Endodermal cell (in vitro differentiated cells): ENCODE data around the gene RFX5. TPM values are rescaled to one million over a fixed set of nuclear protein-coding genes. Genes with fewer than 3 reads are reported as not detected.
"Not testable (repeated sequence)": the region's sequence is repeated elsewhere in the genome, so short reads cannot be mapped to it uniquely, and the experiment has no call there.

Source experiments
- DNase-seq: peaks from one replicate; pipeline ENCODE4 v3.0.0-alpha.2; 2017
- H3K27ac ChIP-seq: 2 replicates; pipeline ENCODE4 v1.5.1; 2013; ENCODE audit warnings: mild to moderate bottlenecking, low read depth, low read length, moderate library complexity
- H3K27me3 ChIP-seq: 2 replicates; pipeline ENCODE4 v1.6.1; 2013; ENCODE audit warnings: mild to moderate bottlenecking, low read length, moderate library complexity; ENCODE audit not compliant: insufficient read depth, control insufficient read depth, poor library complexity, severe bottlenecking
- H3K36me3 ChIP-seq: 2 replicates; pipeline ENCODE4 v1.7.0; 2013; ENCODE audit warnings: mild to moderate bottlenecking, low read length, moderate library complexity; ENCODE audit not compliant: control insufficient read depth, insufficient read depth
- H3K4me1 ChIP-seq: one replicate; pipeline ENCODE4 v1.7.0; 2013; ENCODE audit warnings: low read length; ENCODE audit not compliant: control insufficient read depth, insufficient read depth
- H3K4me3 ChIP-seq: 2 replicates; pipeline ENCODE4 v1.5.1; 2013; ENCODE audit warnings: mild to moderate bottlenecking, low read length, moderate library complexity
- H3K9ac ChIP-seq: 2 replicates; pipeline ENCODE4 v1.6.1; 2013; ENCODE audit warnings: mild to moderate bottlenecking, low read length, moderate library complexity; ENCODE audit not compliant: poor library complexity, severe bottlenecking; ENCODE audit errors: extremely low read depth
- H3K9me3 ChIP-seq: 2 replicates; pipeline ENCODE4 v1.6.1; 2013; ENCODE audit warnings: mild to moderate bottlenecking, low read length, moderate library complexity; ENCODE audit not compliant: control insufficient read depth
- H3K27ac Mint-ChIP-seq: 2 replicates; pipeline ENCODE4 v1.8.0; 2020; ENCODE audit warnings: mixed read lengths
- H3K27me3 Mint-ChIP-seq: 2 replicates; pipeline ENCODE4 v1.8.0; 2021; ENCODE audit warnings: mild to moderate bottlenecking, mixed read lengths; ENCODE audit not compliant: insufficient read depth
- H3K36me3 Mint-ChIP-seq: 2 replicates; pipeline ENCODE4 v1.8.0; 2020; ENCODE audit warnings: low read depth, mixed read lengths
- H3K4me1 Mint-ChIP-seq: 2 replicates; pipeline ENCODE4 v1.8.0; 2020; ENCODE audit warnings: mixed read lengths
- H3K4me3 Mint-ChIP-seq: 2 replicates; pipeline ENCODE4 v1.8.0; 2020; ENCODE audit warnings: mild to moderate bottlenecking, moderate library complexity, mixed read lengths
- H3K9me3 Mint-ChIP-seq: 2 replicates; pipeline ENCODE4 v1.8.0; 2020; ENCODE audit warnings: mild to moderate bottlenecking, mixed read lengths
- CTCF ChIP-seq: fragments of 200-600 bp; sonication (generic); conservative IDR thresholded peaks from 2 replicates; pipeline ENCODE4 v1.5.0; 2021; ENCODE audit warnings: antibody characterized with exemption, mild to moderate bottlenecking
- WGBS, 2 experiments: methylation state at CpG; one replicate each; pipeline versions ENCODE4 v1.1.5 to v1.1.7; 2013; ENCODE audit warnings: missing lambda C conversion rate in 2 of 2, mixed read lengths in 1 of 2; ENCODE audit not compliant: insufficient coverage in 1 of 2, insufficient read length in 1 of 2; 5-methylcytosine and 5-hydroxymethylcytosine counted together
- total RNA-seq, 2 donors: library from RNA; stranded (reverse); fragmentation: NEBNext Ultra II Directional in 1 of 2; extraction: Animal tissue kit (Norgen Biotek cat#: 25700) in 1 of 2; gene quantifications; 2 replicates in 1 of 2; 3 replicates in 1 of 2; pipeline ENCODE4 v1.2.1, GENCODE V29; 2021

RFX5 gene
- total RNA-seq, 2 donors from 2014 or later = 57.7 to 72.1 TPM

DNA sequence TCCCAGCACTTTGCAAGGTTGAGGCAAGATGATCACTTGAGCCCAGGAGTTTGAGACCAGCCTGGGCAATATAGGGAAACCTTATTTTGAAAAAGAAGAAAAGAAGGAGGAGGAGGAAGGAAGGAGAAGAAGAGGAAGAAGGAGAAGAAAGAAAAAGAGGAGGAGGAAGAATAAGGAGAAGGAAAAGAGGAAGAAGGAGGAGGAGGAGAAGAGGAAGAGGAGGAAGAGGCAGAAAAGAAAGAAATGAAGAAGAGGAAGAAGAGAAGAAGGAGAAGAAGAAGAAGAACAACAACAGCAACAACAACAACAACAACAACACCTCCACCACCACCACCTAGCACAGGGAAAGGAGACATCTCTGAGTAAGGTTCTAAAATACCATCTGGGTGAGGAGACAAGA lies 14.8 kb upstream of the RFX5 start:
- no peak for TF ChIP-seq CTCF
- peaks cover 42% of the 10 kb centered on the region for H3K36me3 Mint-ChIP-seq
- peaks cover 30% of the 10 kb centered on the region for H3K9me3 Mint-ChIP-seq
- no peaks in the 10 kb centered on the region for H3K27me3 Mint-ChIP-seq
- Histone ChIP-seq H3K36me3 (no peaks in the 10 kb centered on the region), H3K9me3 (peaks cover 17% of the 10 kb centered on the region), H3K9ac (no peak overlapping the region), H3K27ac (no peak overlapping the region), H3K4me1 (no peaks in the 10 kb centered on the region), H3K27me3 (no peaks in the 10 kb centered on the region), H3K4me3 (peak overlapping the region; percentile 35)
- H3K27ac Mint-ChIP-seq = no peak overlapping the region
- DNase-seq = no peak
- no peaks in the 10 kb centered on the region for H3K4me1 Mint-ChIP-seq
- H3K4me3 Mint-ChIP-seq = no peak overlapping the region

- H3K4me1 ChIP-seq = no peaks in the 10 kb centered on the region
- H3K9me3 ChIP-seq = peaks cover 8% of the 10 kb centered on the region
- H3K36me3 ChIP-seq = no peaks in the 10 kb centered on the region
- H3K27ac ChIP-seq = no peak overlapping the region
- 80 to 88% methylated on average over 1 of the region's 2 CpGs for WGBS, 2 experiments
- no peak overlapping the region for H3K4me3 ChIP-seq
- H3K36me3 Mint-ChIP-seq = peaks cover 4% of the 10 kb centered on the region
- no peaks in the 10 kb centered on the region for H3K4me1 Mint-ChIP-seq
- no peak overlapping the region for H3K27ac Mint-ChIP-seq
- DNase-seq = no peak
- H3K27me3 ChIP-seq = no peaks in the 10 kb centered on the region
- H3K9me3 Mint-ChIP-seq = peaks cover 19% of the 10 kb centered on the region
- H3K27me3 Mint-ChIP-seq = peaks cover 3% of the 10 kb centered on the region
- H3K4me3 Mint-ChIP-seq = no peak overlapping the region
- no peak overlapping the region for H3K9ac ChIP-seq
- no peak for TF ChIP-seq CTCF
Measured at GRCh38 chr1:151356696-151357095, 9.6 kb upstream of the RFX5 start.

- no peak overlapping the region for H3K27ac ChIP-seq
- 80 to 92% methylated on average over 4 to 6 of the region's 6 CpGs for WGBS, 2 experiments
- H3K27me3 ChIP-seq = no peaks in the 10 kb centered on the region
- Mint-ChIP-seq H3K9me3 (peaks cover 23% of the 10 kb centered on the region), H3K4me3 (no peak overlapping the region), H3K4me1 (peaks cover 9% of the 10 kb centered on the region), H3K36me3 (no peaks in the 10 kb centered on the region), H3K27me3 (peaks cover 3% of the 10 kb centered on the region), H3K27ac (no peak overlapping the region)
- no peaks in the 10 kb centered on the region for H3K36me3 ChIP-seq
- no peaks in the 10 kb centered on the region for H3K4me1 ChIP-seq
- no peak overlapping the region for H3K9ac ChIP-seq
- H3K4me3 ChIP-seq = no peak overlapping the region
- no peak for DNase-seq
- peaks cover 11% of the 10 kb centered on the region for H3K9me3 ChIP-seq
- TF ChIP-seq CTCF = no peak
Measured at GRCh38 chr1:151352021-151352718, 5.1 kb upstream of the RFX5 start.

DNA sequence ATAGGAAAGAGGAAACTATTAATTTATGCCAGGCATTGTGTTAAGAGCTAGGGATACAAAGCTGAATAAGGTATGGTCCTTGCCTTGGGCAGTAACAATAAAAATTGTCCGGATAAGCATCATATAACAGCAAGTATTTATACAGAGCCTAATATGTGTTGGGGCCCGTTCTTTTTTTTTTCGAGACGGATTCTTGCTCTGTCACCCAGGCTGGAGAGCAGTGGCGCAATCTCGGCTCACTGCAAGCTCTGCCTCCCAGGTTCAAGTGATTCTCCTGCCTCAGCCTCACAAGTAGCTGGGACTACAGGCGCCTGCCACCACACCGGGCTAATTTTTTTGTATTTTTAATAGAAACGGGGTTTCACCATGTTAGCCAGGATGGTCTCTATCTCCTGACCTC lies 3.3 kb upstream of the RFX5 start:
- not testable (repeated sequence) for H3K36me3 ChIP-seq, H3K27me3 Mint-ChIP-seq, H3K36me3 Mint-ChIP-seq, H3K9ac ChIP-seq, H3K27ac Mint-ChIP-seq, H3K4me3 Mint-ChIP-seq, H3K4me1 ChIP-seq, H3K27me3 ChIP-seq, H3K27ac ChIP-seq, H3K4me3 ChIP-seq, DNase-seq
- H3K9me3 Mint-ChIP-seq = peaks cover 23% of the 10 kb centered on the region
- peaks cover 11% of the 10 kb centered on the region for H3K9me3 ChIP-seq
- H3K4me1 Mint-ChIP-seq = peaks cover 20% of the 10 kb centered on the region
- 93 to 94% methylated on average over 6 to 9 of the region's 9 CpGs for WGBS, 2 experiments
